Ovary (tissue), 9 donors: ENCODE results near the gene PACS2. TPM values are rescaled to one million over a fixed set of nuclear protein-coding genes. Genes with fewer than 3 reads are reported as not detected.
A peak's percentile ranks its signal among the peaks of the same experiment; 100 is the strongest.

ENCODE experiments used
- DNase-seq, 5 donors: peaks; one replicate each; pipeline ENCODE4 v3.0.0-alpha.2; 2019 to 2020
- H3K27ac ChIP-seq, 2 donors: fragments of 200-600 bp; one replicate each; pipeline versions ENCODE4 v1.5.1 to v1.8.0; 2019 to 2022
- H3K27me3 ChIP-seq: fragments of 200-600 bp; one replicate; pipeline ENCODE4 v1.8.0; 2022
- H3K36me3 ChIP-seq: fragments of 200-600 bp; sonication (generic); one replicate; pipeline ENCODE4 v1.5.1; 2019
- H3K4me1 ChIP-seq: one replicate; pipeline ENCODE4 v1.8.1; 2013; ENCODE audit warnings: mild to moderate bottlenecking, moderate library complexity; ENCODE audit not compliant: insufficient read depth
- H3K4me3 ChIP-seq: fragments of 200-600 bp; sonication (generic); one replicate; pipeline ENCODE4 v1.5.1; 2017
- H3K9me3 ChIP-seq, 2 donors: fragments of 200-600 bp in 1 of 2; sonication (generic) in 1 of 2; one replicate each; pipeline versions ENCODE4 v1.5.1 to v1.8.1; 2013 to 2019; ENCODE audit warnings: mild to moderate bottlenecking in 1 of 2, moderate library complexity in 1 of 2
- EP300 ChIP-seq: sonication (generic); formaldehyde crosslinking; IDR thresholded peaks from one replicate; pipeline ENCODE4 v1.6.1; 2017; ENCODE audit warnings: antibody characterized with exemption
- POLR2A ChIP-seq: fragments of 450-650 bp; IDR thresholded peaks from one replicate; pipeline ENCODE4 v1.6.1; 2017; ENCODE audit warnings: antibody characterized with exemption, mild to moderate bottlenecking, moderate library complexity
- WGBS, 3 donors: extraction: QIAGEN DNeasy Blood & Tissue Kit in 1 of 3; methylation state at CpG; one replicate each; pipeline versions ENCODE4 v1.1.5 to v1.1.7; 2013 to 2017; 5-methylcytosine and 5-hydroxymethylcytosine counted together
- intact Hi-C, 4 donors: fragments of 100-400 bp; cut with DNase I; formaldehyde crosslinking; loops; one replicate each; pipeline versions ENCODE4 v1.11.0 to v1.15.1; 2022 to 2023
- polyA plus RNA-seq, 2 donors: library from polyadenylated mRNA; stranded (reverse); fragments of 200-250 nt in 1 of 2; fragments of 350-450 nt in 1 of 2; fragmentation: Illumina TruSeq in 1 of 2; extraction: RNeasy Lipid Tissue Mini Kit (QIAGEN cat#74804) in 1 of 2; gene quantifications; one replicate each; pipeline ENCODE4 v1.2.3, GENCODE V29; 2013 to 2014
- total RNA-seq, 7 donors: library from RNA; depleted of rRNA in 2 of 7; stranded (reverse); fragments of >200 nt in 2 of 7; fragmentation: NEBNext Ultra II Directional in 3 of 7; extraction: Animal tissue kit (Norgen Biotek cat#: 25700) in 3 of 7; gene quantifications; one replicate each; pipeline versions ENCODE4 v1.1.0 to v1.2.4, GENCODE V29; 2016 to 2023
- TF ChIP-seq, protein P1 (sequence below), 3 donors: fragments of 450-650 bp in 2 of 3; fragments of 200-600 bp in 1 of 3; IDR thresholded peaks; one replicate each; pipeline versions ENCODE4 v1.5.1 to v1.8.0; 2016 to 2022; ENCODE audit warnings: antibody characterized with exemption in 3 of 3, mild to moderate bottlenecking in 1 of 3
- donor health status: DM: no; HTN: no; CAD: no; lungs with moderate emphysema.
- donor health status: DM: no; HTN: no; CAD: no.
- donor health status: Bipolar disorder and iron deficiency.
- donor health status: DM: yes; HTN: yes; CAD: no.
- donor health status: DM: no; HTN: no; CAD: no.
- donor health status: DM: yes; HTN: yes; CAD: no.

PACS2 gene
- total and polyA plus RNA-seq, 9 donors = 21.2 to 91.9 (median 60.6) TPM

- no peak overlapping the region for H3K27ac ChIP-seq
- H3K4me3 ChIP-seq = no peak overlapping the region
- intact Hi-C loops = no loop called here
- H3K9me3 ChIP-seq = no peaks in the 10 kb centered on the region
- peaks cover 3% of the 10 kb centered on the region for H3K4me1 ChIP-seq
- no peaks in the 10 kb centered on the region for H3K27me3 ChIP-seq
- H3K36me3 ChIP-seq = no peaks in the 10 kb centered on the region
- WGBS, 3 donors = 49 to 62% (median 50%) methylated on average over 9 of the region's 9 CpGs
- TF ChIP-seq EP300 (no peak), POLR2A (no peak)
- TF ChIP-seq, protein P1, sequence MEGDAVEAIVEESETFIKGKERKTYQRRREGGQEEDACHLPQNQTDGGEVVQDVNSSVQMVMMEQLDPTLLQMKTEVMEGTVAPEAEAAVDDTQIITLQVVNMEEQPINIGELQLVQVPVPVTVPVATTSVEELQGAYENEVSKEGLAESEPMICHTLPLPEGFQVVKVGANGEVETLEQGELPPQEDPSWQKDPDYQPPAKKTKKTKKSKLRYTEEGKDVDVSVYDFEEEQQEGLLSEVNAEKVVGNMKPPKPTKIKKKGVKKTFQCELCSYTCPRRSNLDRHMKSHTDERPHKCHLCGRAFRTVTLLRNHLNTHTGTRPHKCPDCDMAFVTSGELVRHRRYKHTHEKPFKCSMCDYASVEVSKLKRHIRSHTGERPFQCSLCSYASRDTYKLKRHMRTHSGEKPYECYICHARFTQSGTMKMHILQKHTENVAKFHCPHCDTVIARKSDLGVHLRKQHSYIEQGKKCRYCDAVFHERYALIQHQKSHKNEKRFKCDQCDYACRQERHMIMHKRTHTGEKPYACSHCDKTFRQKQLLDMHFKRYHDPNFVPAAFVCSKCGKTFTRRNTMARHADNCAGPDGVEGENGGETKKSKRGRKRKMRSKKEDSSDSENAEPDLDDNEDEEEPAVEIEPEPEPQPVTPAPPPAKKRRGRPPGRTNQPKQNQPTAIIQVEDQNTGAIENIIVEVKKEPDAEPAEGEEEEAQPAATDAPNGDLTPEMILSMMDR (IDR thresholded peaks at IDR 0.05) = no peak
- peak in 1 of 5 donors; percentile 31 for DNase-seq
Measured at GRCh38 chr14:105430565-105430964, 116.0 kb downstream of the PACS2 start.

- H3K27me3 ChIP-seq = no peaks in the 10 kb centered on the region
- 99 to 100% (median 100%) methylated on average over 1 of the region's 1 CpG for WGBS, 3 donors
- no peaks in the 10 kb centered on the region for H3K36me3 ChIP-seq
- no peak for DNase-seq
- no peaks in the 10 kb centered on the region for H3K9me3 ChIP-seq
- no peak overlapping the region for H3K4me3 ChIP-seq
- H3K4me1 ChIP-seq = peaks cover 3% of the 10 kb centered on the region
- intact Hi-C loops = no loop called here
- H3K27ac ChIP-seq = no peak overlapping the region
- TF ChIP-seq EP300 (no peak), POLR2A (no peak)
- TF ChIP-seq, protein P1 (IDR thresholded peaks at IDR 0.05) = no peak
Measured at GRCh38 chr14:105431256-105431655, 116.7 kb downstream of the PACS2 start.

DNA sequence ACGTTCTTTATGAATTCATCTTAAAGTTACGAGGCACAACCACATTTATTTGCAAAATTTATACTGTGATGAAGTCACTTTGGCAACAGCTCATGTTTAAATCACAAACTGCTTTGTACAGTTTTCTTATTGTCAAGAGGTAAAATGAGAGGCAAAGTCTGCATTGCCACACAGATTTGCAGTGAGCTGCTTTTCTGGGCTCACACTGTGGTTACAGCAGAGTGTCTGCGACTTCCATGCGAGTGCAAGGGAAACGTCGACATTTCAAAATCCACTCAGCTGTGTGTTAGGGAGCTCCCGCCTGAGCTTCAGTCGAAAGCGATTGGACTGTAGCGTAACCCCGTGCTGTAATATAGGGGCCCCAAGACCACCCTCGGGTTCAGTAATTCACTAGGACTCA, 118.1 kb downstream of the PACS2 start:
- intact Hi-C loops = no loop called here
- Histone ChIP-seq H3K4me3 (no peak overlapping the region), H3K36me3 (no peaks in the 10 kb centered on the region), H3K9me3 (no peaks in the 10 kb centered on the region), H3K4me1 (peaks cover 3% of the 10 kb centered on the region), H3K27ac (no peak overlapping the region), H3K27me3 (no peaks in the 10 kb centered on the region)
- 86 to 90% (median 88%) methylated on average over 12 of the region's 12 CpGs for WGBS, 3 donors
- no peak for DNase-seq
- TF ChIP-seq EP300 (no peak), POLR2A (no peak)
- TF ChIP-seq, protein P1 (IDR thresholded peaks at IDR 0.05) = no peak

DNA sequence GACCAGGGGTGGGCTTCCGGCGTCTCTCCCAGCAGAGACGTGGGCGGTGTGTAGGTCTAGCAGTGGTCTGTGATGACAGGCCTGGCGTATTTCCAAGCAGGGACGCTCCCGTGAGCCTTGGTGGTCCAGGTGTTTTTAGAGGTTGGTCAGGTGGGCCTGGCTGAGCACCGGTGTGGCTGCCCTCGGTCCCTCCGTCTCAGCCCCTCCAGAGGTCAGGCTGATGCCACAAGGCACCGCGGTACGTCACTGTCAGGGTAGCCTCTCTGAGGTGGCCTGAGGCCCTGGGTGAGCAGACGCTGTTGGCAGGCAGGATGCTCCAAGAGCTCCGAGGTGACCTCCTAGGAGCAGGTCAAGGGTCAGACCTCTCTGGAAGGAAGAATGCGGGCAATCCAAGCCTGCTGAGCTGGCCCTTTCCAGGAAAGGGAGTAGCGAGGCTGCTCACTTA, 118.6 kb downstream of the PACS2 start:
- peaks cover 3% of the 10 kb centered on the region for H3K4me1 ChIP-seq
- no peaks in the 10 kb centered on the region for H3K9me3 ChIP-seq
- TF ChIP-seq POLR2A = no peak
- TF ChIP-seq, protein P1 (IDR thresholded peaks at IDR 0.05) = no peak
- no peak for TF ChIP-seq EP300
- no peaks in the 10 kb centered on the region for H3K36me3 ChIP-seq
- no peak overlapping the region for H3K27ac ChIP-seq
- DNase-seq = peak in 1 of 5 donors; percentile 31
- 70 to 79% (median 72%) methylated on average over 17 of the region's 17 CpGs for WGBS, 3 donors
- no peaks in the 10 kb centered on the region for H3K27me3 ChIP-seq
- intact Hi-C loops = no loop called here
- H3K4me3 ChIP-seq = no peak overlapping the region
